ENCODE measurements around the gene EPM2AIP1. TPM values are rescaled to one million over a fixed set of nuclear protein-coding genes. Genes with fewer than 3 reads are reported as not detected.

The EPM2AIP1 gene
- total and polyA plus RNA-seq, 2 experiments from 2014 or later = 7.5 to 20.2 TPM

DNA sequence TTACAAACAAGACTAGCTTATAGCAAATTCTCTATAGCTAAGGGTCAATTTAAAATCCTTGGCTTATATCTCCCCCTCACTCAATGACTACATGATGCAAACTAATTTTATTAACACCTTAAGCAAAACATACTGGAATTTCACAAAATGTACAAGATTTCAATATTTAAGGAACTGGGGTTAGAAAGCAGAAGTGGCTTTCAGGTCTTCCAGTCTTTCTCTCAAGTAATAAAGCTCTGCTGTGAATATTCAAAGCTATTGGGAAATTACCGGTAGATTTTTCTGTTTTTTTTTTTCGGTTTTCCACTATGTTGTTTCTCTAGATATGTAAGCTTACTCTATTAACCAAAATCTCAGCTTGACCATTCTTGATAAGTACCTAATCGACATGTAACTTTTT lies 3.9 kb downstream of the EPM2AIP1 start:
- Histone ChIP-seq H4K20me1 (ENCODE audit: insufficient read depth) (peaks cover 6% of the 10 kb centered on the region; the same call in 1 of the 2 replicates), H3F3A (ENCODE audit: insufficient read depth) (peaks cover 22% of the 10 kb centered on the region), H3K9me2 (ENCODE audit: insufficient read depth) (no peaks in the 10 kb centered on the region), H3K79me2 (ENCODE audit: insufficient read depth) (peaks cover 54% of the 10 kb centered on the region), H3K4me1 (ENCODE audit: insufficient read depth) (peaks cover 31% of the 10 kb centered on the region), H3K4me3 (peak overlapping the region; percentile 97; the same call in 1 of the 2 replicates), H3K27me3 (replicated peaks; ENCODE audit: insufficient read depth) (no peaks in the 10 kb centered on the region), H3K27ac (no peak overlapping the region), H3K9ac (no peak overlapping the region), H3K9me3 (ENCODE audit: low read depth) (no peaks in the 10 kb centered on the region), H3K4me2 (ENCODE audit: unreplicated experiment) (peak overlapping the region; percentile 99), H3K36me3 (ENCODE audit: low read depth) (peaks cover 31% of the 10 kb centered on the region), H2AFZ (no peak overlapping the region)
- no peak for TF ChIP-seq EZH2 (IDR thresholded peaks at IDR 0.05; ENCODE audit: insufficient read depth, poor library complexity, severe bottlenecking)
- TF ChIP-seq EZH2phosphoT487 (IDR thresholded peaks at IDR 0.05; ENCODE audit: insufficient read depth, low read depth) = no peak
- DNase-seq = no peak
- WGBS, 2 experiments (ENCODE audit: low coverage in 1 of 2, low lambda C conversion rate in 2 of 2, missing lambda C conversion rate in 2 of 2) = 87 to 88% methylated on average over 3 of the region's 3 CpGs
- in situ Hi-C loops (cut with MboI) = no loop called here

- peaks cover 18% of the 10 kb centered on the region for H3F3A ChIP-seq (ENCODE audit: insufficient read depth)
- peaks cover 52% of the 10 kb centered on the region for H3K79me2 ChIP-seq (ENCODE audit: insufficient read depth)
- H3K9me3 ChIP-seq (ENCODE audit: low read depth) = no peaks in the 10 kb centered on the region
- H3K4me1 ChIP-seq (ENCODE audit: insufficient read depth) = peaks cover 31% of the 10 kb centered on the region
- TF ChIP-seq EZH2 (IDR thresholded peaks at IDR 0.05; ENCODE audit: insufficient read depth, poor library complexity, severe bottlenecking) = no peak
- TF ChIP-seq EZH2phosphoT487 (IDR thresholded peaks at IDR 0.05; ENCODE audit: insufficient read depth, low read depth) = no peak
- H2AFZ ChIP-seq = no peak overlapping the region
- no peak overlapping the region for H3K4me3 ChIP-seq
- DNase-seq = no peak
- H3K9me2 ChIP-seq (ENCODE audit: insufficient read depth) = no peaks in the 10 kb centered on the region
- no peak overlapping the region for H3K27ac ChIP-seq
- WGBS, 2 experiments (ENCODE audit: low coverage in 1 of 2, low lambda C conversion rate in 2 of 2, missing lambda C conversion rate in 2 of 2) = 91 to 99% methylated on average over 2 of the region's 2 CpGs
- H3K4me2 ChIP-seq (ENCODE audit: unreplicated experiment) = no peak overlapping the region
- peaks cover 6% of the 10 kb centered on the region; the same call in 1 of the 2 replicates for H4K20me1 ChIP-seq (ENCODE audit: insufficient read depth)
- in situ Hi-C loops (cut with MboI) = no loop called here
- H3K27me3 ChIP-seq (replicated peaks; ENCODE audit: insufficient read depth) = no peaks in the 10 kb centered on the region
- peaks cover 37% of the 10 kb centered on the region for H3K36me3 ChIP-seq (ENCODE audit: low read depth)
- H3K9ac ChIP-seq = no peak overlapping the region
Measured at GRCh38 chr3:36988356-36988755, 4.6 kb downstream of the EPM2AIP1 start.

GRCh38 chr3:36981006-36981405 lies 11.9 kb downstream of the EPM2AIP1 start:
- Histone ChIP-seq H3K27ac (no peak overlapping the region), H3K4me1 (ENCODE audit: insufficient read depth) (no peaks in the 10 kb centered on the region), H4K20me1 (ENCODE audit: insufficient read depth) (no peaks in the 10 kb centered on the region), H3K4me3 (no peak overlapping the region), H3K36me3 (ENCODE audit: low read depth) (peaks cover 26% of the 10 kb centered on the region), H3K9ac (no peak overlapping the region), H3K9me3 (ENCODE audit: low read depth) (no peaks in the 10 kb centered on the region), H2AFZ (no peak overlapping the region), H3K9me2 (ENCODE audit: insufficient read depth) (no peaks in the 10 kb centered on the region), H3K79me2 (ENCODE audit: insufficient read depth) (no peaks in the 10 kb centered on the region), H3F3A (ENCODE audit: insufficient read depth) (0 out of 2 replicates have a peak, but pooled peaks cover 5% of the 10 kb centered on the region), H3K27me3 (replicated peaks; ENCODE audit: insufficient read depth) (no peaks in the 10 kb centered on the region), H3K4me2 (ENCODE audit: unreplicated experiment) (no peak overlapping the region)
- in situ Hi-C loops (cut with MboI) = no loop called here
- TF ChIP-seq EZH2phosphoT487 (IDR thresholded peaks at IDR 0.05; ENCODE audit: insufficient read depth, low read depth) (no peak), EZH2 (IDR thresholded peaks at IDR 0.05; ENCODE audit: insufficient read depth, poor library complexity, severe bottlenecking) (no peak)
- WGBS, 2 experiments (ENCODE audit: low coverage in 1 of 2, low lambda C conversion rate in 2 of 2, missing lambda C conversion rate in 2 of 2) = 82 to 85% methylated on average over 4 of the region's 4 CpGs
- DNase-seq = no peak

GRCh38 chr3:36973139-36973538 lies 19.8 kb downstream of the EPM2AIP1 start:
- no peaks in the 10 kb centered on the region for H3K9me2 ChIP-seq (ENCODE audit: insufficient read depth)
- H3K79me2 ChIP-seq (ENCODE audit: insufficient read depth) = no peaks in the 10 kb centered on the region

More at GRCh38 chr3:36973139-36973538, 19.8 kb downstream of the EPM2AIP1 start:
- Histone ChIP-seq H3K27ac (no peak overlapping the region), H3K9ac (no peak overlapping the region), H3K4me1 (ENCODE audit: insufficient read depth) (0 out of 2 replicates have a peak, but pooled peaks cover 8% of the 10 kb centered on the region), H3K4me2 (ENCODE audit: unreplicated experiment) (no peak overlapping the region), H2AFZ (no peak overlapping the region), H4K20me1 (ENCODE audit: insufficient read depth) (no peaks in the 10 kb centered on the region), H3K4me3 (no peak overlapping the region), H3K9me3 (ENCODE audit: low read depth) (no peaks in the 10 kb centered on the region), H3K36me3 (ENCODE audit: low read depth) (no peaks in the 10 kb centered on the region), H3K27me3 (replicated peaks; ENCODE audit: insufficient read depth) (no peaks in the 10 kb centered on the region), H3F3A (ENCODE audit: insufficient read depth) (no peaks in the 10 kb centered on the region)
- 93 to 100% methylated on average over 1 of the region's 1 CpG for whole genome bisulfite sequencing, 2 experiments (ENCODE audit: low coverage in 1 of 2, low lambda C conversion rate in 2 of 2, missing lambda C conversion rate in 2 of 2)
- in situ Hi-C loops (cut with MboI) = loop anchor here (10.0 kb wide), 1 partner anchor 238 kb away; no protein-coding TSS in a partner anchor
- DNase-seq = no peak
- TF ChIP-seq EZH2phosphoT487 (IDR thresholded peaks at IDR 0.05; ENCODE audit: insufficient read depth, low read depth) (no peak), EZH2 (IDR thresholded peaks at IDR 0.05; ENCODE audit: insufficient read depth, poor library complexity, severe bottlenecking) (no peak)
